ENCODE data around the gene CASP8AP2. TPM values are rescaled to one million over a fixed set of nuclear protein-coding genes. Genes with fewer than 3 reads are reported as not detected.

Gene CASP8AP2
- total and polyA plus RNA-seq, 2 donors (not counting 3 experiments of a cell fraction or from before 2014, with no cell fraction given) = 4.7 to 22.0 TPM

DNA sequence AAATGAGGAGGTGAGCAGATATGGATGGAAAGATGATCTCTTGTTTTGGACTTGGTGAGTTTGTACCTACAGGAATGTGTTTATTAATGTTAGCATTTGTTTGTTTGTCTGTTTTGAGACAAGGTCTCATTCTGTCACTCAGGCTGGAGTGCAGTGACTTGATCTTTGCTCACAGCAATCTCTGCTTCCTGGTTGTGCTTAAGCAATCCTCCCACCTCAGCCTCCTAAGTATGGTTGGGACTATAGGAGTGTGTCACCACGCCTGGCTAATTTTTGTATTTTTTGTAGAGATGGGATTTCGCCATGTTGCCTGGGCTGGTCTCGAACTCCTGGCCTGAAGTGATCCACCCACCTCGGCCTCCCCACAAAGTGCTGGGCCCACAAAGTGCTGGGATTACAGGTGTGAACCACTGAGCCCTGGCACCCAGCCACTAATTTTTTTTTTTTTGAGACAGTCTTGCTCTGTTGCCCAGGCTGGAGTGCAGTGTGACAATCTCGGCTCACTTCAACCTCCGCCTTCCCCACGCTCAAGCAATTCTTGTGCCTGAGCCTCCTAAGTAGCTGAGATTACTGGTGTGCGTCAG, 7.1 kb downstream of the CASP8AP2 start:
- FAIRE-seq = no peak
- Histone ChIP-seq H4K20me1 (replicated peaks; ENCODE audit: control insufficient read depth, extremely low read depth, insufficient read depth, low read length) (no peaks in the 10 kb centered on the region), H2AFZ (ENCODE audit: low read depth, low read length) (no peak overlapping the region), H3K9me1 (replicated peaks; ENCODE audit: control insufficient read depth, extremely low read depth, insufficient read depth, low read length) (no peaks in the 10 kb centered on the region), H3K4me1 (ENCODE audit: control insufficient read depth, extremely low read depth, insufficient read depth, low read length) (peaks cover 8% of the 10 kb centered on the region), H3K4me2 (ENCODE audit: insufficient read depth, low read length) (no peak overlapping the region), H3K4me3 (replicated peaks in 1 of 3; ENCODE audit: insufficient read depth in 1 of 3, low read depth in 1 of 3, low read length in 3 of 3) (no peak overlapping the region), H3K79me2 (ENCODE audit: control insufficient read depth, insufficient read depth, low read length) (peaks cover 32% of the 10 kb centered on the region), H3K9me3 (replicated peaks; ENCODE audit: control insufficient read depth, insufficient read depth, low read length) (no peaks in the 10 kb centered on the region), H3K9ac (replicated peaks; ENCODE audit: extremely low read depth, insufficient read depth, low read length) (no peak overlapping the region), H3K36me3 (ENCODE audit: control insufficient read depth in 2 of 2, extremely low read depth in 1 of 2, insufficient read depth in 2 of 2, low read length in 2 of 2) (peaks cover 0 to 7% of the 10 kb centered on the region in 2 experiments), H3K27me3 (ENCODE audit: control insufficient read depth in 2 of 2, insufficient read depth in 2 of 2, low read length in 2 of 2) (no peaks in the 10 kb centered on the region), H3K27ac (ENCODE audit: insufficient read depth, low read depth, low read length) (no peak overlapping the region)
- TF ChIP-seq EZH2 (IDR thresholded peaks at IDR 0.05; ENCODE audit: borderline replicate concordance, low read depth, low read length, severe bottlenecking) = no peak
- TF ChIP-seq JUN (IDR thresholded peaks at IDR 0.05; ENCODE audit: borderline replicate concordance, insufficient read depth, insufficient read length, low read depth) = no peak
- TF ChIP-seq GATA2 (IDR thresholded peaks at IDR 0.05; ENCODE audit: insufficient read depth, insufficient read length, low read depth, low read length) = no peak
- TF ChIP-seq POLR2A (IDR thresholded peaks at IDR 0.05; ENCODE audit: low read depth, low read length) = no peak
- no peak for TF ChIP-seq POLR2AphosphoS5 (IDR thresholded peaks at IDR 0.05; ENCODE audit: insufficient read depth, low read depth, low read length)
- no peak for TF ChIP-seq MYC (IDR thresholded peaks at IDR 0.05; ENCODE audit: low read depth, low read length)
- no peak for TF ChIP-seq CTCF (IDR thresholded peaks at IDR 0.05; ENCODE audit: extremely low read depth in 1 of 2, insufficient read depth in 1 of 2, low read depth in 1 of 2, low read length in 2 of 2)
- TF ChIP-seq, protein P1, sequence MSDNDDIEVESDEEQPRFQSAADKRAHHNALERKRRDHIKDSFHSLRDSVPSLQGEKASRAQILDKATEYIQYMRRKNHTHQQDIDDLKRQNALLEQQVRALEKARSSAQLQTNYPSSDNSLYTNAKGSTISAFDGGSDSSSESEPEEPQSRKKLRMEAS (IDR thresholded peaks at IDR 0.05; ENCODE audit: insufficient read depth, insufficient read length) = no peak
- no peak for TF ChIP-seq FOS (IDR thresholded peaks at IDR 0.05; ENCODE audit: borderline replicate concordance, insufficient read depth, low read length)
- dilution Hi-C loops (cut with MboI; ENCODE audit: extremely low pct_ligation_motif_present, low sequenced_read_pairs) = no loop called here
- no peak for DNase-seq (ENCODE audit: low read depth, low spot score)
- no TSS peak for BruUV-seq (replicated peaks)
- POLR2A ChIA-PET = no interaction called here
- intact Hi-C loops (cut with micrococcal nuclease) = no loop called here
- CTCF ChIA-PET = no interaction called here
